Measurements from ENCODE around the gene ZSWIM3.
A peak's percentile ranks its signal among the peaks of the same experiment; 100 is the strongest.
"Not testable (repeated sequence)": the region's sequence is repeated elsewhere in the genome, so short reads cannot be mapped to it uniquely, and the experiment has no call there.

The ZSWIM3 gene

DNA sequence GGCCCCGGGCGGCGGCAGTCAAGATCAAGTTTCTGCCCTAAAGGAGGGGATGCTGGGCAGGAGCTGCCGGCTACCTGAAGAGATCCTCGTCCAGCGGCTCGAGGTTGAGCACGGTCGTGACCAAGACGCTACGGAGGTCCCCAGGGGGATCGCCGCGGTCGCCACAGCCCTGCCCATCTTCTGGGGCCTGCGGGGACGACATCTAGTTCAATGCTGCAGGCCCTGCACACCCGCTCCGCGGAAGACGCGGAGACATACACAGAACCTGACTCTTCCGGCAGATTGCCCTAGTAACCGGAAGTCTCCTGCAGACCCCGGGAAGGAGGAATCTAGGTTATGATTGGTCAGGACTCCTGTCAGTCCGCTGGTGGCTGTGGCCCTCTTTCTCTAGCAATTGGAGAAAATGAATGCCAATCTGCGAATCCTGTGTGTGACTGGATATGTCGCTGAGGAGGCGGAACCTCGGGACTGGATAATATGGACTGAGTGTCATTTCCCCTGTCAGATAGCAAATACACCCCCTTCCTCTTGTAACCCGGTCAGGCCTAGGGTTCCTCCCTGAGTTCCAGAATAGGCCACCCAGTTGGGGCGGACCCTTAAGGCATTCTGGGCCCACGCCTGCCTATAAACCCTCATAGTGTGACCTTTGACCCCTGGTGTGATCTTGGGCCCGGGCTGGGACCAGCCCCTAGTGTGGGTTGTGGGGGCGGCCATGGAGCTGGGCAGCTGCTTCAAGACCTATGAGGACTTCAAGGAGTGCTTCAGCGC, at the start of gene ZSWIM3, which contains the start of gene ACOT8:
TSS of gene ZSWIM3 (plus strand) at position 501 of the 768 bp plus-strand sequence. CDS start at position 713, 212 bp downstream.
TSS of gene ACOT8 (minus strand) at position 279 of the 768 bp plus-strand sequence. CDS start at position 202, 77 bp downstream.
- DNase-seq (ENCODE audit: insufficient read length, low spot score) (peak; percentile 98), FAIRE-seq (peak; percentile 94)

GRCh38 chr20:45810191-45810970, 47.0 kb upstream of the ZSWIM3 start:
- DNase-seq (ENCODE audit: insufficient read length, low spot score) (no peak), FAIRE-seq (no peak)

GRCh38 chr20:45812157-45813005, 45.0 kb upstream of the ZSWIM3 start, which contains the start of gene UBE2C:
Gene UBE2C (plus strand): TSS chr20:45812644. CDS start chr20:45812696, 52 bp downstream.
- peak; percentile 97 for FAIRE-seq
- peak; percentile 97 for DNase-seq (ENCODE audit: insufficient read length, low spot score)

DNA sequence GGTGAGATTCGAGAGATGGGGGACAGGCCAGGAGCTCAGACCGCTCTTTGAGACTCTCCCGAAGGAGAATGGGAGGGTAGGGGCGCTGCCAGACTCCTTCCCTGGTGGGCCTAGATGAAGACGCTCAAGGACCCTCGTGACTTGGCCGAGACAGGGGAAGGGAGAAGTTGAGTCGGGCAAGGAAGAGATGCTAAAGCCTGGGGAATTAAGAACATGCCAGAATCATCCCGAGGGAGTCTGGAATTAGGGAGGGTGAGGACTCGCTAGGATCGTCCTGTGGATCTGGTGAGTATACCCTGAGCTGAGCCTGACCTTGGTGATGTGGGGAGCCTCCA, 44.4 kb upstream of the ZSWIM3 start:
- DNase-seq (ENCODE audit: insufficient read length, low spot score) = no peak
- FAIRE-seq = no peak

DNA sequence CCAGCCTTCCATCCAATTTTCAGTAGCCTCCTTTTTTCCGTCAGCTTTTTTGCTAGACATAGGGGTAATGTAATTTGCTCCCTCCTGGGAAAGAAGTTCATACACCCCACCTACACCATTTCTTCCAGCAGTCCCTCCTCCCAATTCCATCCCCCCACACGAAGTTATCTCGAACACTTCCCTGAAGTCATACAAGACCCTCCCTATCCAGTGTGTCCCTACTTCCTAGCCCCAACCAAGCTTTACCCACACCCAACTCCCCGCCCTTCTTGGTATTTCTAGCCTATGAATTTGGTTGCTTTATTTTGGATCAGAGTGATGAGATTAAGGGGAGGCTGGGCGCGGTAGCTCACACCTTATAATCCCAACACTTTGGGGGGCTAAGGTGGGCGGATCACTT, 43.9 kb upstream of the ZSWIM3 start:
- no peak for DNase-seq (ENCODE audit: insufficient read length, low spot score)
- FAIRE-seq = no peak

- DNase-seq (ENCODE audit: insufficient read length, low spot score) (no peak), FAIRE-seq (no peak)
Observed at GRCh38 chr20:45814314-45814713, 43.1 kb upstream of the ZSWIM3 start.

- DNase-seq (ENCODE audit: insufficient read length, low spot score) (no peak), FAIRE-seq (no peak)
Observed at GRCh38 chr20:45816951-45817350, 40.5 kb upstream of the ZSWIM3 start.

GRCh38 chr20:45817376-45818194, 39.8 kb upstream of the ZSWIM3 start:
- FAIRE-seq (no peak), DNase-seq (ENCODE audit: insufficient read length, low spot score) (no peak)

- FAIRE-seq (no peak), DNase-seq (ENCODE audit: insufficient read length, low spot score) (no peak)
Observed at GRCh38 chr20:45818239-45818638, 39.2 kb upstream of the ZSWIM3 start.

- FAIRE-seq (no peak), DNase-seq (ENCODE audit: insufficient read length, low spot score) (no peak)
Observed at GRCh38 chr20:45819466-45819865, 37.9 kb upstream of the ZSWIM3 start.

DNA sequence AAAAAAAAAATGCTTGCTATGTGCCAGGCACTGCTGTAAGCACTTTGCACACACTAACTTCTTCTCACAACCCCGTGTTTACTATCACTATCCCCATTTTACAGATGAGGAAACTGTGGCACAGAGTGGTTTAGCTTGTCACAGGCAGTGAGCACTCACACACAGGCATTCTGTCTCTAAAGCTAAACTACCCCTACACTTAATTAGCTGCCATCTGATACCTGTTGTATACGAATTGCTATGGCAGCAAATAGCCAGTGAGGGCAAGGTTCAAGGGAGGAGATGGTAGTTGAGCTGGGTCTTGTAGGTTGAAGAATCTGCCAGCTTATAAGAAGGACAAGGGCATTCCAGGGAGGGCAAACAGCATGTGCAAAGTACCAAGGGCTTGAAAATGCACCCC, 35.5 kb upstream of the ZSWIM3 start:
- no peak for DNase-seq (ENCODE audit: insufficient read length, low spot score)
- no peak for FAIRE-seq

DNA sequence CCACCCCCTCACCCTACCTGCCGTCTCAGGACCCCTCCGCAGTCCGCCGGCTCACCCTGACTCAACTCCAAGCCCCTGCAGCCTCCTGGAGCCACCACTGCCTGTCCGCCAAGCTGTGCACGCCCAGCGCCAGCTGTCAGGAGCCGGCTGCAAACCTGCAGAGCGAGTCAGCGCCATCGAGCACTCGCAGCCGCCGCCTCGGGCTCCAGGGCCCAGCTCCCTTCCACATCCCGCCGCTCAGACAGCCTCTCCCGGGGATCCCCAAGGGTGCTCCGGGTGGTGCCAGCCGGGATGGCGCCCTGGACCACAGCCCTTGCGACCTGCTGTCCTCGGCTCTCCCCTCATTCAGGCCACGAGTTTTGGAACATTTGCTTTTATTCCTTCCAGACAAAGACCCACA, 34.6 kb upstream of the ZSWIM3 start:
- DNase-seq (ENCODE audit: insufficient read length, low spot score) (no peak), FAIRE-seq (no peak)

DNA sequence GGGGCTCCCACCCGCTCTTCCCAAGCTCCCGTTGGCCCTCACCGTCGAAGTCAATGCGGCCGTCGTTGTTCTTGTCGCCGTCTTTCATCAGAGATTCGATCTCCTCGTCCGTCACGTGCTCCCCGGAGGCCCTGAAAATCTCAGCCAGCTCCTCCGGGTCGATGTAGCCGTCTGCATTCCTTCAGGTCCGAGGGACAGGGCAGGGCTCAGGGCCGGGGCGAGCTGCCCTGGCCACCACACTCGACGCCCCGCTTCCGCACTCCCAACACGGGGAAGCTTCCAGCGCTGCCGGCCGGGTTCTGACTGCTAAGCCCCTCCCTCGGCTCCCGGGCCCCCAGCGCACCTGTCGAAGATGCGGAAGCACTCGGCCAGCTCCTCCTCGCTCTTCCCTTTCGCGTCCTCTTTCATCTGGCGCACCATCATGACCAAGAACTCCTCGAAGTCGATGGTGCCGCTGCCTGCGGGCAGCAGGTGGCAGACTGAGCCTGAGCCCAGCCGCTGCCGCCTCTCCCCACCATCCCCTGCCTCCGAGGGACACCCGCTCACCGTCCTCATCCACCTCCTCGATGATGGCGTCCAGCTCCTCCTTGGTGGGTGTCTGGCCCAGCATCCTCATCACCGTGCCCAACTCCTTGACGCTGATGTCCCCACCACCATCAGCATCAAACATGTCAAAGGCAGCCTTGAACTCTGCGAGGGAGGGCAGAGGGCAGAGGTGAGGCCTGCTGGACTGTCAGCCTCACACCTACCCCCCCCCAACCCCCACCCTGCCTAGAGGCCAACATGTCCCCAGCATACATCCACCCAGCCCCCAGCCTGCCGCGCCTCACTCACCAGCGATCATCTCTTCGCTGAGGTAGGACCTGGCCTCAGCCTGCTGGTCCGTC, 33.2 kb upstream of the ZSWIM3 start:
- FAIRE-seq = no peak
- peak; percentile 36 for DNase-seq (ENCODE audit: insufficient read length, low spot score)

GRCh38 chr20:45826381-45827019, 30.9 kb upstream of the ZSWIM3 start:
- FAIRE-seq (no peak), DNase-seq (ENCODE audit: insufficient read length, low spot score) (no peak)

DNA sequence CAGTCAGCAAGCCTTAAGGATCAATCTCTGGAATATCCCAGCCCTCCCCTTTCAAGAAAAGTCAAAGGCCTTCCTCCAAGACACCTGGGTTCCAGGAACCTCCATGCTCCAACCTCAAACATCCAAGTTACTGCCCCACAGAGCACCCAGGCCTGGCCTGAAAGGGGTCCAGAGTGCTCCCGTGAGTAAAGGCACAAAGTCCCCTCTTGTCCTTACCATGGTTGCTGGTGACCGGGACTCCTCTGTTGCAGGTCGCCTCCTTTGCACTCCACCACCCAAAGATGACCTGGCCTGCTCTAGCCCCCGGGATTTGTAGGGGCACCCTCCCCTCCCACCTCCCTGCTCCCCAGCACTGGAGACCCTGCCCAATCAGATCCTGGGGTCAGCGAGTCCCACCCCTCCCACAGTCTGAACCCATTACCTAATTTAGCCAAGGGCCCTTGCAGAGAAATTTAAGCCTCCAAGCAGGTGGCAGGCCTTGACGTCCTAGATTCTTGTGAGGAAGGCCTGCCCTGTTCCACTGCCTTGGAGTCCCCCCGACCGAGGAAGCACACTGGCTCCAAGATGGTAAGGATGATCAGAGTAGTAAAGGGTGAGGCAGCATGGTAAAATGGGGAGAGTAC, 30.3 kb upstream of the ZSWIM3 start, which contains the start of gene TNNC2:
TSS of gene TNNC2 (minus strand) at position 283 of the 623 bp plus-strand sequence. CDS start at position 219, 64 bp downstream.
- FAIRE-seq (no peak), DNase-seq (ENCODE audit: insufficient read length, low spot score) (no peak)

DNA sequence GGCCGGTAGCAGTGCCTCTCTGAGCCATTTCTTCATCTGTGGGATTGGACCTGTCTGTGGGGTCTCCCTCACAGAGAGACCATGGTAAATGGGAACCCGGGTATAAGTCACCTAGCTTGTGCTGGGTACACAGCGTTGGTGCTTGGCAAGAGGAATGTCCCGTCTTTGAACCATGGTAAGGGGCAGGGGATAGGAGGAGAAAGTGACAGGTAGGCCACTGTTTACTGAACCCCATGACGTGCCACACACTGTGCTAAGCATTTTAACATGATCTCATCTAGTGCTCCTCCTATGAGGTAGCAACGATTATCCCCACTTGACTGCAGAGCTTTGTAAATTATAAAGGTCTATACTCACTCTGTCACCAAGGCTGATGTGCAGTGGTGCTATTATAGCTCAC, 29.7 kb upstream of the ZSWIM3 start:
- DNase-seq (ENCODE audit: insufficient read length, low spot score) = no peak
- no peak for FAIRE-seq

DNA sequence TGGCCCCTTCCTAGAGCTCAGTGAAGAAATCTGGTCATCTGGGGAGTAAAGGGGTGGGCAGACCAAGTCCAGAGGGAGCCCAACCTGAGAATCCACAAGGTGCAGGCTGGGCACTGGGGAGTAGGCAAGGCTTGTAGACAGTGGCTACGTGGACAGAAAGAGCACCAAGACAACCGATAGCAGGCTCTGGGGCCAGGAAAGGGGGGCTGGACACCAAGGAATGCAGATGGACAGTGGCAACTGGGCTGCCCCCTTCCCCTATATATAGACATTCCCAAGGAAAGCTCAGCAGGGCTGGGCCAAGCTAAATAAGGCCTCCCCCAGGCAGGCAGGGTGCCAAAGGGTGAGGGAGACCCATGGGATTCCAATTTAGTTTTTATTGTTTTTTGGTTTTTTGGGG, 28.8 kb upstream of the ZSWIM3 start:
- FAIRE-seq (no peak), DNase-seq (ENCODE audit: insufficient read length, low spot score) (no peak)

GRCh38 chr20:45829673-45830106, 27.7 kb upstream of the ZSWIM3 start:
- DNase-seq (ENCODE audit: insufficient read length, low spot score); FAIRE-seq: not testable (repeated sequence)
